Measurements from ENCODE around the gene IGF2BP3.

GRCh38 chr7:23472046-23472445 lies 1.8 kb upstream of the IGF2BP3 start:
- TF ChIP-seq POLR2A (IDR thresholded peaks at IDR 0.05) (no peak), CTCF (IDR thresholded peaks at IDR 0.05) (no peak)
